T-helper 17 cell (primary cell): ENCODE measurements around the gene NBPF11. TPM values are rescaled to one million over a fixed set of nuclear protein-coding genes. Genes with fewer than 3 reads are reported as not detected.
"Not testable (repeated sequence)": the region's sequence is repeated elsewhere in the genome, so short reads cannot be mapped to it uniquely, and the experiment has no call there.

ENCODE experiments used
- ATAC-seq: fragments of 150-1000 bp; cut with Tn5 transposase; 2 replicates; pipeline ENCODE4 v1.10.0; 2021; ENCODE audit warnings: mild to moderate bottlenecking, moderate library complexity
- DNase-seq, 3 donors: peaks; one replicate each; pipeline versions ENCODE4 v3.0.0 to v3.0.0-alpha.2; 2020 to 2021
- H3K9me3 ChIP-seq: one replicate; pipeline ENCODE4 v1.7.0; 2013; ENCODE audit warnings: low read length, mild to moderate bottlenecking; ENCODE audit not compliant: control insufficient read depth, poor library complexity, severe bottlenecking
- H3K27ac Mint-ChIP-seq: one replicate; pipeline ENCODE4 v1.8.0; 2022; ENCODE audit warnings: mild to moderate bottlenecking, moderate library complexity, mixed read lengths
- H3K27me3 Mint-ChIP-seq: one replicate; pipeline ENCODE4 v1.8.0; 2022; ENCODE audit warnings: mixed read lengths
- H3K36me3 Mint-ChIP-seq: one replicate; pipeline ENCODE4 v1.8.0; 2022; ENCODE audit warnings: low read depth, mixed read lengths
- H3K4me1 Mint-ChIP-seq: one replicate; pipeline ENCODE4 v1.8.0; 2022; ENCODE audit warnings: mild to moderate bottlenecking, mixed read lengths
- H3K4me3 Mint-ChIP-seq: one replicate; pipeline ENCODE4 v1.8.0; 2022; ENCODE audit warnings: mild to moderate bottlenecking, moderate library complexity, mixed read lengths
- total RNA-seq, 4 donors: library from RNA in 2 of 4; stranded (reverse) in 2 of 4; gene quantifications; one replicate each; pipeline ENCODE4 v1.2.3 and lab custom pipeline; 2022 to 2026

Gene NBPF11
- total RNA-seq (10 to 100 TPM; 19.1 to 21.3 TPM), total RNA-seq (lab: John Stamatoyannopoulos, UW) (20.9 to 23.1 reads per million in 2 donors)

DNA sequence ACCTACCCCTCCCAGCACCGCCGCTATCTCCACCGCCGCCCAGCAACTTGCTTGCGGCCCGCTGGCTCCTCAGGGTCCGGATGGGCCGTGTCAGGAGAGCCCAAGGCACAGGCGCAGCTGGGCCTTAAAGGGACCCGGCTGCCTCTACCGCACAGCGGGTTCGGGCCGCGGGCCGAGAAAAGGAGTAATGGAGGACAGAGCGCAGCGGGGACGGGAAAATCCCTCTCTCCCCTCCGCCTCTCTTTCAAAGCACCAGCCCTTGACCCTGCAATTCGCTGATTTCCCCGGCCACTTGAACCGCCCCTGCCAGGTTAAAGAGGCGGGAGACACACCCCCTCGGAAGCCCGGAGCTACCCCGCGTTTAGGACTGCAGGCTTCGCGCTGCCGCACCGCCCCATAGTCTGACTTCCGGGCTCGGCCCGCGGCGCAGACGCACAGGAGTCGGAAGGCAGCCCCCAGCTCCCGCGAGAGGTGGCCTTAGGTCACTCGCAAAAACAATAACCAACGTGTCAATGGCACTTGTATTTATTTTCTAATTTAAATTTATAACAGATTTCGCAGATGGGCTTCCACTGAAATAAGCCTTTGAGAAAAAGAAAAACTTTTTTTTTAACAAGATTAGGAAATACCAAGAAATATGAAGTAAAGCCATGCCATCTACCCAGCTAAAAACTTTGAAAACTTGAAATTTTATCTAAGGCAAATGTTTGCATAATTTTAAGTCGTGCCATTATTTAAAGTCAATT, at the start of gene NBPF11:
Gene NBPF11 (minus strand): TSS at position 371 of the 746 bp plus-strand sequence. CDS start 25,278 bp downstream, outside the sequence.
- not testable (repeated sequence) for H3K36me3 Mint-ChIP-seq, H3K27me3 Mint-ChIP-seq, H3K9me3 ChIP-seq, H3K4me1 Mint-ChIP-seq
- Mint-ChIP-seq H3K27ac (peak within 1 kb of the TSS; percentile 95), H3K4me3 (peak within 1 kb of the TSS; percentile 97)
- ATAC-seq (peak; percentile 95), DNase-seq (peak; percentile 61 to 66 (median 62))

DNA sequence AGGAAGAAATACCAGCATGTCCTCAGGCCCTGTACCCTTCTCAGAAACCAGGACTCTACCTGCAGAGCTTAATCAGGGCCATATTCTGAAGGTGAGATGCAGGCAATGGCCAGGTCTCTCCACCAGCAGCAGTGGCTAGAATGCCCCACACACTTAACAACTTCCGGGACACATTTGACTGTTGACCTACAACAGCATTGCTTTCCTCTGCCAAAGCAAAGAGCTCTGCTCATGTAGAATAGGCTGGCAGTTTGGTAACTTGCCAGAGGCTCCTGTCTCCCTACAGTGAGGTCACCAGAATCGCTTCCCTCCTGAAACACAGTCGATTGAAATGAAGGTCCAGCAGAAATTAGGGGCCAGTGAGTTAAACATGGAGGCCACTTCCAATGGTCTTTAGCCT, 45.3 kb upstream of the NBPF11 start:
- H3K4me3 Mint-ChIP-seq, H3K36me3 Mint-ChIP-seq, H3K27me3 Mint-ChIP-seq, ATAC-seq, H3K9me3 ChIP-seq, H3K4me1 Mint-ChIP-seq, H3K27ac Mint-ChIP-seq, DNase-seq: not testable (repeated sequence)

GRCh38 chr1:148196949-148197348, 44.9 kb upstream of the NBPF11 start:
- not testable (repeated sequence) for H3K4me1 Mint-ChIP-seq, DNase-seq, H3K27me3 Mint-ChIP-seq, H3K9me3 ChIP-seq, H3K36me3 Mint-ChIP-seq, H3K4me3 Mint-ChIP-seq, H3K27ac Mint-ChIP-seq
- ATAC-seq = peak; percentile 91

- DNase-seq, ATAC-seq, H3K27me3 Mint-ChIP-seq: not testable (repeated sequence)
These were observed 43.0 kb upstream of the NBPF11 start for GRCh38 chr1:148195115-148195514.

DNA sequence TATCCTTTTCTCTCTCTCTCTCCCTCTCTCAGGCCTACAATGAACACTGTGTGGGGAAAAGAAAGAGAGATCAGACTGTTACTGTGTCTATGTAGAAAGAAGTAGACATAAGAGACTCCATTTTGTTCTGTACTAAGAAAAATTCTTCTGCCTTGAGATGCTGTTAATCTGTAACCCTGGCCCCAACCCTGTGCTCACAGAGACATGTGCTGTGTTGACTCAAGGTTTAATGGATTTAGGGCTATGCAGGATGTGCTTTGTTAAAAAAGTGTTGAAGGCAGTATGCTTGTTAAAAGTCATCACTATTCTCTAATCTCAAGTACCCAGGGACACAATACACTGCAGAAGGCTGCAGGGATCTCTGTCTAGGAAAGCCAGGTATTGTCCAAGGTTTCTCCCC, 36.7 kb upstream of the NBPF11 start:
- not testable (repeated sequence) for H3K27ac Mint-ChIP-seq

More at GRCh38 chr1:148195115-148195514, 43.0 kb upstream of the NBPF11 start:
- H3K4me3 Mint-ChIP-seq, H3K4me1 Mint-ChIP-seq, H3K9me3 ChIP-seq, H3K36me3 Mint-ChIP-seq, H3K27ac Mint-ChIP-seq: not testable (repeated sequence)

GRCh38 chr1:148178682-148179081, 26.6 kb upstream of the NBPF11 start:
- H3K27me3 Mint-ChIP-seq, DNase-seq, H3K27ac Mint-ChIP-seq, H3K4me1 Mint-ChIP-seq, ATAC-seq, H3K4me3 Mint-ChIP-seq, H3K36me3 Mint-ChIP-seq, H3K9me3 ChIP-seq: not testable (repeated sequence)

More for the DNA sequence above, 36.7 kb upstream of the NBPF11 start:
- not testable (repeated sequence) for ATAC-seq, H3K27me3 Mint-ChIP-seq, H3K9me3 ChIP-seq, H3K4me3 Mint-ChIP-seq, H3K36me3 Mint-ChIP-seq, DNase-seq, H3K4me1 Mint-ChIP-seq

GRCh38 chr1:148175414-148175813, 23.3 kb upstream of the NBPF11 start:
- ATAC-seq, H3K27ac Mint-ChIP-seq, H3K27me3 Mint-ChIP-seq, H3K4me3 Mint-ChIP-seq, H3K9me3 ChIP-seq, H3K4me1 Mint-ChIP-seq, H3K36me3 Mint-ChIP-seq, DNase-seq: not testable (repeated sequence)

DNA sequence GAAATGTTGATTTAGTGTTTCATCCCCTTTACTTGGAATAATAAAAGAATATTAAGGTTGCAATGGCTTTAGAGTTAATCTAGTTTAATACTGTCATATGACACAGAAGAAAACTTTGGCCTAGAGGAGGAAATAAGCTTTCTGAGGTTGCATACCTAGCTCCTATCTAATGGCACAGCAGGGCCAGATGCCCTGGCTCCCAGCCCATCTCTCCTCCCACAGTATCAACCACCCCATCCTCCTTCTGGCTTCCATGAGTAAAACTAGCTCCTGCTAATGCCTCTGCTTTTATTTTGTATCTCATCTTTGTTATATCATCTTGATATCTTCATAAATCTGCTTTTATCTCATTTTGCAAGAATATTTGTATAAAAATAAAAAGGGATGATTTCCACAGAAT, 19.9 kb upstream of the NBPF11 start:
- not testable (repeated sequence) for H3K27ac Mint-ChIP-seq, H3K4me3 Mint-ChIP-seq, H3K4me1 Mint-ChIP-seq, DNase-seq, H3K27me3 Mint-ChIP-seq, ATAC-seq, H3K36me3 Mint-ChIP-seq, H3K9me3 ChIP-seq

DNA sequence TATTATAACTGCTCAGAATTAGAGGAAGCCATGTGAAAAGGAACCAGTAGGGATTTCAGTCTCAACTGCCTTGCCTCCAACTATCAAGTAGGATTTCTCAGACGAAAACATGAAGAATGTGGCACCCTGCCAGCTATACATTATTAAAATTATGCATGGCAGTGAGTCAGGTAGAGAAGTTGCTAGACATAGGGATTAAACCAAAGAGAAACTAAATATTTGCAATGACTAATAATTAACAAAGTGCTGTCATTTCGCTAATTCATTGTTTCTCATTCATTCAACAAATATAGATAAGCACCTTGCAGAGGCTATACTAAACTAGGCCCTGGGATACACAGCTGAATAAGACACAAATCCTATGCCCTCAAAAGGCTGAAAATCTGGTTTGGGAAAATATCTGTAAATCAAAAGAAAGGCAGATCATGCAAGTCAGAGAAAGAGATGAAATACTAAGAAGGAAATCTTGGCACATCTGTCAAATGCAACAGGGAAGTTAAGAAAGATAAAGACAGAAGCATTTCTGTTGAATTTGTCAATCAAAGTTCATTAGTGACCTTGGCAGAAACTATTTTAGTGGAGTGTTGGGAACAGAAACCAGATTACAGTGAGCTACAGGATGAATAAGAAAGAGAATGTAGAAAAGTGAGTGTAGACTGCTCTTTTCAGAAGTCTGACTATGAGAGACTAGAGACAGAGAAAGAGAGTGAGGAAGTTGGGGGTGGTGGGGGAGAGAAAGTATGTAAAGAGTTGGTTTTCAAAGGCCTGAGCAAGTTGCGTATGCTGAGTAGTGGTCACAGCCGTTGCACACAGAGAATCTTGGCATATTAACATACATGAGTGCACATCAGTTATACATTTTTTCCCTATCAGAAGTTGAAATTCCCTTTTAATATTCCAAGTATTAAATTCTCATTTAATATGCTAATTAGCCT, 14.7 kb upstream of the NBPF11 start:
- Mint-ChIP-seq H3K36me3 (peaks cover 7% of the 10 kb centered on the region), H3K4me3 (no peak overlapping the region), H3K27ac (no peak overlapping the region), H3K4me1 (peaks cover 7% of the 10 kb centered on the region), H3K27me3 (peaks cover 26% of the 10 kb centered on the region)
- no peaks in the 10 kb centered on the region for H3K9me3 ChIP-seq
- DNase-seq (no peak), ATAC-seq (no peak)

- DNase-seq = no peak
- Mint-ChIP-seq H3K4me1 (peaks cover 9% of the 10 kb centered on the region), H3K36me3 (peaks cover 5% of the 10 kb centered on the region), H3K4me3 (no peak overlapping the region), H3K27me3 (peaks cover 48% of the 10 kb centered on the region), H3K27ac (no peak overlapping the region)
- no peak for ATAC-seq
- no peaks in the 10 kb centered on the region for H3K9me3 ChIP-seq
These were observed 10.3 kb upstream of the NBPF11 start for GRCh38 chr1:148162363-148162762.

DNA sequence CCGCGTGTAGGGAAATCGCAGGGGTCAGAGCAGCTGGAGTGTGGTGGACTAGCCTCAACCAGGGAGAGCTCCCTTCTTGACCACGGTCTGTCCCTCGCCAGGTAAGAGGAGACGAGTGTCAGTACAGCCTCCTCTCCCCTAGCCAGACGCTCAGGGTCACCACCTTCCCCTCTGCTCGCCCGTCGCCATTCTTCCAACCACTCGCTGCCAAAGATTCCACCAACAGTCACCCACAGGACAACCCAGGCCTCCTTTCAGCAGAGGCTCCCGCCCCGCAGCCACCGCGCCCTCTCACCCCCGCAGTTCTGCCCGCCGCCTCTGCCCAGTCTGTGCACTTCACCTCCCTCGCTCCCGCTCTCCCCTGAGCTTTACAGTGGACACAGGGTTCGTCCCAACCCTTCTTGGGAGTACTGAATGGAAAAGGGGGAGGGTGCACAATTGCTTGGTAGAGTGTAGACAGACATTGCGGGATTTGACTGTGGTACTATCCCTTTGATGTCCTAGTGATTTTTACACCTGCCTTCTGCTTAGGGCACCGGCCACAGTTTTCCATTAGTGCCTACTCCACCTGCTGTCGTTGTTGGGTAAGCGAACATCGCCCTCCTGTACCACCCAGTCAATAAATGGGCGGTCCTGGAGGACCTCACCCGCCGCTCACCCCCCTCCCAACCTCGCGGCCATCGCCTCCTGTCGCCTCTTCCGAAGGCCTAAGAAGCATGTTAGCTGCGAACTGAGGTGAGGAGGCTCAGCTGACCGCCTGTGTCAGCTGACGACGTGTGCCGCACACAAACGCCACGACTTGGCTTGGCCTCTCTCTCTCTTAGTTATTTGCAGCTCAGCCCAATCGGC, 9.2 kb upstream of the NBPF11 start:
- Mint-ChIP-seq H3K27me3 (peaks cover 40% of the 10 kb centered on the region), H3K4me1 (peaks cover 6% of the 10 kb centered on the region), H3K36me3 (peaks cover 2% of the 10 kb centered on the region), H3K27ac (no peak overlapping the region), H3K4me3 (no peak overlapping the region)
- H3K9me3 ChIP-seq = no peaks in the 10 kb centered on the region
- DNase-seq = no peak
- ATAC-seq = no peak

DNA sequence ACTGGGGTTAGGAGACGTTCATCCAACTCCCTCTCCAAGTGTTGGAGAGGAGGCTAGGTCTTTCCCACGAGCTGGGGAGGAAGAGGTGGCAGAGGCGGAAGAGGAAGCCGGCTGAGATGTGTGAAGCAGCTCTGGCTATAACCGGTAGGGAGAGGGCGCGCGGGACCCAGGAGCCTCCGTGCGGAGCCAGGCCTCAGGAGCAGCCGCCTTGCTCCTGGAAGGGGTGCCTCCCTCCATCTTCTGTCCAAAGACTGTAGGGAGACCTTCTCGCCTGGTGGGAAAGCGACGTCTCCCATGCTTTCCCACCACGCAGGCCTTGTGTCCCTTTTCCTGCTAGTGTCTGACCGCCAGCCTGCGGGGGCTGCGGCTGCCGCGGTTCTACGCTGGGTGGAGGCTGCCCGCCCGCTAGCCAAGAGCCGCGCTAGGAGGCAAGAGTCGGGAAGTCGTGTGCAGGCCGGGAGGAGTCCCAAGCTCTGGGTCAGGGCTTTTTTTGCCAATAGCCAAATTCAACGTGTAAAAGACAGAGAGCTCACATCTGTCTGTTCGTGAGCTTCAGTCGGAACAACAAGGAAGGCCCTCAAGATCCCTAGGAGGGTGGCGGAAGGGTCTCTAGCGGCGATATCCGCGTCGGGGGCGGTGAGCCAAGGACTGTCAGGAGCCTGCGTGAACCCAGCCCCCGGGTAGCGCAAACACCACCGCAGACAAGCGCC, 8.4 kb upstream of the NBPF11 start:
- Mint-ChIP-seq H3K27ac (no peak overlapping the region), H3K4me1 (peaks cover 6% of the 10 kb centered on the region), H3K36me3 (peaks cover 2% of the 10 kb centered on the region), H3K27me3 (peaks cover 47% of the 10 kb centered on the region), H3K4me3 (no peak overlapping the region)
- no peaks in the 10 kb centered on the region for H3K9me3 ChIP-seq
- ATAC-seq = no peak
- no peak for DNase-seq
